Measurements from ENCODE around the gene DOC2A.

- TF ChIP-seq CTCF (IDR thresholded peaks at IDR 0.05; ENCODE audit: poor library complexity, severe bottlenecking) (no peak), EP300 (conservative IDR thresholded peaks at IDR 0.05; ENCODE audit: poor library complexity, severe bottlenecking) (no peak), EZH2 (IDR thresholded peaks at IDR 0.05; ENCODE audit: borderline replicate concordance, insufficient read depth, low read length, poor library complexity, severe bottlenecking) (no peak)
Measured at GRCh38 chr16:29996766-29997250, 14.0 kb downstream of the DOC2A start.

Measured in neural cell (in vitro differentiated cells).